GM12875 (cell line): ENCODE results near the gene ADCY1.

Experiments used
- H3K4me3 ChIP-seq: one replicate; pipeline ENCODE4 v1.5.1; 2011; ENCODE audit warnings: low read depth, low read length, control low read depth
- CTCF ChIP-seq: IDR thresholded peaks from 2 replicates; pipeline ENCODE4 v1.5.1; 2011; ENCODE audit warnings: low read depth, mild to moderate bottlenecking, control low read depth, inconsistent platforms, low read length, moderate library complexity, borderline replicate concordance; ENCODE audit not compliant: insufficient read depth

The ADCY1 gene

DNA sequence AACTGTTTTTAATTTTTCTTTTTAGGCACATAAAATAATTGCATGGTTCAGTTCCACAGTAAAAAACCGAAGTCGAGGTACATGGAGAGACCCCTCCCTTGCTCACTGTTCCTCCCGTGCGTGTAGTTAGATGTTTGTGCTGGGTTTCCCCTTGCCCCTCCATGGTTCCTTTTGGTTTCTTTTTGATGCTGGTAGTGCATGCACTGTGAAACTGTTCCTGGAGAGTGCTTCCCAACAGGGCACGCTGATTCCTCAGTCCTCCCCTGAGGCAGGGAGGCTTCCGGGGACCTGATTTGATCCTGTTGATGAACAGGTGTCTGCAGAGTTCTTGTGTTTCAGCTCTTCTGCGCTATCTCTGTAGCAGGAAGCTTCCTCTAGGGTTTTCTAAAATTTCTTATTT lies 69.5 kb downstream of the ADCY1 start:
- H3K4me3 ChIP-seq, result no peak overlapping the region
- no peak for TF ChIP-seq CTCF

- TF ChIP-seq CTCF, result no peak
- no peak overlapping the region for H3K4me3 ChIP-seq
Observed at GRCh38 chr7:45644237-45644636, 70.1 kb downstream of the ADCY1 start.

GRCh38 chr7:45645141-45645969 lies 71.2 kb downstream of the ADCY1 start:
- no peak for TF ChIP-seq CTCF
- H3K4me3 ChIP-seq, result no peak overlapping the region

- TF ChIP-seq CTCF, result no peak
- no peak overlapping the region for H3K4me3 ChIP-seq
Observed at GRCh38 chr7:45646207-45646821, 72.1 kb downstream of the ADCY1 start.

DNA sequence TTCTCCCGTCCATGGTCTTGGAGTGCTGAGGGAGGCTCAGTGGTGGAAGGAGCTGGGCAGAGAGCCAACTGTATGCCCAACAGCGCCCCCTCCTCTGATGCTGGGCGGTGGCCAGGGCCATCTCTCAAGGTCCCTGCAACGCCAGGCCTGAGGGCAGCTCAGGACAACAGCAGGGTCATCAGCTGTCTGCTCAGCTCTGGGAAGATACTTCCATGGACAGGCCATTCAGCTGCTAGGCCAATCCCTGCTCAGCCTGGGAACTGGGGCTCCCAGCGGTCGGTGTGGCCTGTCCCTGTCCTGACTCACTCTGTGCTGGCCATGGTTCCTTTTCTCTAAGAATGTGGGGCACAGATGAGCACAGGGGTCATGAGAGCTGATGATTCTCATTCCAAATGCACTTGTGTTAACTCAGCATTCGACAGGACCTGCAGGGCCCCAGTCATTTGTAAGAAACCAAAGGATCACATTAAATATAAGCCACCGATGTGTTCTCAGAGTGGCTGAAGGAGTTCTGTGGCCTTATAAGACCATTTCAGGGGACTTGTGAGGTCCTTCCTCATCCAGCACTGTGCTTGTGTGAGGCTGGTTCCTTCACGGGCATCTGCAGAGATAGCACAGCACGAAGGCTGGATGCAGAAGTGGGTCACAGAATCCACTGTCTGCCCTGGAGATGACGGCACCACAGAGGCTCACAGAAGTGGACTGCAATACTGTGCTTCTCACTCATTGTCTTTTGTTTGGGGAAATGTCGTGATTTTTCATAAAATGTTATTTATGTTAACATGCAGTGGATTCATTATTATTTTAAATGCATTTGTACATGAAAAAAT lies 73.0 kb downstream of the ADCY1 start:
- H3K4me3 ChIP-seq, result no peak overlapping the region
- TF ChIP-seq CTCF, result no peak

GRCh38 chr7:45647967-45648670 lies 74.0 kb downstream of the ADCY1 start:
- TF ChIP-seq CTCF, result no peak

More at GRCh38 chr7:45647967-45648670, 74.0 kb downstream of the ADCY1 start:
- no peak overlapping the region for H3K4me3 ChIP-seq
